ENCODE measurements around the gene LBHD2.

- TF ChIP-seq CTCF (IDR thresholded peaks at IDR 0.05; ENCODE audit: insufficient read depth, low read length): no peak
- TF ChIP-seq, protein P1, sequence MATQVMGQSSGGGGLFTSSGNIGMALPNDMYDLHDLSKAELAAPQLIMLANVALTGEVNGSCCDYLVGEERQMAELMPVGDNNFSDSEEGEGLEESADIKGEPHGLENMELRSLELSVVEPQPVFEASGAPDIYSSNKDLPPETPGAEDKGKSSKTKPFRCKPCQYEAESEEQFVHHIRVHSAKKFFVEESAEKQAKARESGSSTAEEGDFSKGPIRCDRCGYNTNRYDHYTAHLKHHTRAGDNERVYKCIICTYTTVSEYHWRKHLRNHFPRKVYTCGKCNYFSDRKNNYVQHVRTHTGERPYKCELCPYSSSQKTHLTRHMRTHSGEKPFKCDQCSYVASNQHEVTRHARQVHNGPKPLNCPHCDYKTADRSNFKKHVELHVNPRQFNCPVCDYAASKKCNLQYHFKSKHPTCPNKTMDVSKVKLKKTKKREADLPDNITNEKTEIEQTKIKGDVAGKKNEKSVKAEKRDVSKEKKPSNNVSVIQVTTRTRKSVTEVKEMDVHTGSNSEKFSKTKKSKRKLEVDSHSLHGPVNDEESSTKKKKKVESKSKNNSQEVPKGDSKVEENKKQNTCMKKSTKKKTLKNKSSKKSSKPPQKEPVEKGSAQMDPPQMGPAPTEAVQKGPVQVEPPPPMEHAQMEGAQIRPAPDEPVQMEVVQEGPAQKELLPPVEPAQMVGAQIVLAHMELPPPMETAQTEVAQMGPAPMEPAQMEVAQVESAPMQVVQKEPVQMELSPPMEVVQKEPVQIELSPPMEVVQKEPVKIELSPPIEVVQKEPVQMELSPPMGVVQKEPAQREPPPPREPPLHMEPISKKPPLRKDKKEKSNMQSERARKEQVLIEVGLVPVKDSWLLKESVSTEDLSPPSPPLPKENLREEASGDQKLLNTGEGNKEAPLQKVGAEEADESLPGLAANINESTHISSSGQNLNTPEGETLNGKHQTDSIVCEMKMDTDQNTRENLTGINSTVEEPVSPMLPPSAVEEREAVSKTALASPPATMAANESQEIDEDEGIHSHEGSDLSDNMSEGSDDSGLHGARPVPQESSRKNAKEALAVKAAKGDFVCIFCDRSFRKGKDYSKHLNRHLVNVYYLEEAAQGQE (IDR thresholded peaks at IDR 0.05; ENCODE audit: insufficient replicate concordance, low read depth): no peak
Observed at GRCh38 chr14:103126088-103126872, 42.3 kb downstream of the LBHD2 start.

Measured in HL-60 (cell line).